Dedifferentiated amniotic fluid mesenchymal stem cell (primary cell): ENCODE data around the gene IRAK2.
"Not testable (repeated sequence)": the region's sequence is repeated elsewhere in the genome, so short reads cannot be mapped to it uniquely, and the experiment has no call there.

Source experiments
- DNase-seq: peaks from one replicate; pipeline ENCODE4 v3.0.0-alpha.2; 2016; ENCODE audit errors: extremely low spot score

Gene IRAK2, protein sequence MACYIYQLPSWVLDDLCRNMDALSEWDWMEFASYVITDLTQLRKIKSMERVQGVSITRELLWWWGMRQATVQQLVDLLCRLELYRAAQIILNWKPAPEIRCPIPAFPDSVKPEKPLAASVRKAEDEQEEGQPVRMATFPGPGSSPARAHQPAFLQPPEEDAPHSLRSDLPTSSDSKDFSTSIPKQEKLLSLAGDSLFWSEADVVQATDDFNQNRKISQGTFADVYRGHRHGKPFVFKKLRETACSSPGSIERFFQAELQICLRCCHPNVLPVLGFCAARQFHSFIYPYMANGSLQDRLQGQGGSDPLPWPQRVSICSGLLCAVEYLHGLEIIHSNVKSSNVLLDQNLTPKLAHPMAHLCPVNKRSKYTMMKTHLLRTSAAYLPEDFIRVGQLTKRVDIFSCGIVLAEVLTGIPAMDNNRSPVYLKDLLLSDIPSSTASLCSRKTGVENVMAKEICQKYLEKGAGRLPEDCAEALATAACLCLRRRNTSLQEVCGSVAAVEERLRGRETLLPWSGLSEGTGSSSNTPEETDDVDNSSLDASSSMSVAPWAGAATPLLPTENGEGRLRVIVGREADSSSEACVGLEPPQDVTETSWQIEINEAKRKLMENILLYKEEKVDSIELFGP

DNA sequence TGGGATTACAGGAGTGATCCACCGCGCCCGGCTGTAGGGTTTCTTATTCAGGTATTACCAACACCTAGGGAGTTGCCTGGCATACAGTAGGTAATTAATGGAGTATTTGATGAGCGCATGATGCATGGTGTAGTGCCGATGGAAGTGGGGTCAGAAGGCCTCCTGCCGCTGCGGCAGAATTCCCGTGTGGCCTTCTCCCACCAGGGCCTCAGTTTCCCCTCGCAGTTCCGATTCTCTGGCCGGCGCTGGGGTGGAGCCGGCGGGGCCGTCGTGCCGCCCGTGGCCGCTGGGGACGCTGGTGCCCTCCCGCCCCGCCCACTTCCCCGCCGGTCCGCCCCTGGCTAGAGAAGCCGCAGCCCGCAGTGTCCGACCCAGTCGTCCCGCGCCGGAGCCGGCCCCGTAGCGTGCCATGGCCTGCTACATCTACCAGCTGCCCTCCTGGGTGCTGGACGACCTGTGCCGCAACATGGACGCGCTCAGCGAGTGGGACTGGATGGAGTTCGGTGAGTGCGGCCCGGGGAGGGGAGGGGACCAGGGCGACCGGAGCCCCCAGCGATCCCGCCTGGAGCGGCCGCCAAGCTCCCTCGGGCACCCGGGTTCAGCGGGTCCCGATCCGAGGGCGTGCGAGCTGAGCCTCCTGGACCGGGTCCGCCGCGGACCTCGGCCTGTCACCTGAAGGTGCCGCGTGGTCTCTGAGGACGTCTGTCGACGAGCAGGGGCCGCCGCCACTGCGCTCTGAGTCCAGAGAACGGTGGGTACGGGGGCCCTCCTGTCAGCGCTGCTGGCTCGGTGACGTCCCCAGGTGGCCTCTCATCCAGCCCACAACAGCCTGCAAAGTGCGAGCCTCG, at the start of gene IRAK2:
TSS of gene IRAK2 (plus strand) at position 374 of the 848 bp plus-strand sequence. CDS start at position 410, 36 bp downstream.
- peak; percentile 45 for DNase-seq

DNA sequence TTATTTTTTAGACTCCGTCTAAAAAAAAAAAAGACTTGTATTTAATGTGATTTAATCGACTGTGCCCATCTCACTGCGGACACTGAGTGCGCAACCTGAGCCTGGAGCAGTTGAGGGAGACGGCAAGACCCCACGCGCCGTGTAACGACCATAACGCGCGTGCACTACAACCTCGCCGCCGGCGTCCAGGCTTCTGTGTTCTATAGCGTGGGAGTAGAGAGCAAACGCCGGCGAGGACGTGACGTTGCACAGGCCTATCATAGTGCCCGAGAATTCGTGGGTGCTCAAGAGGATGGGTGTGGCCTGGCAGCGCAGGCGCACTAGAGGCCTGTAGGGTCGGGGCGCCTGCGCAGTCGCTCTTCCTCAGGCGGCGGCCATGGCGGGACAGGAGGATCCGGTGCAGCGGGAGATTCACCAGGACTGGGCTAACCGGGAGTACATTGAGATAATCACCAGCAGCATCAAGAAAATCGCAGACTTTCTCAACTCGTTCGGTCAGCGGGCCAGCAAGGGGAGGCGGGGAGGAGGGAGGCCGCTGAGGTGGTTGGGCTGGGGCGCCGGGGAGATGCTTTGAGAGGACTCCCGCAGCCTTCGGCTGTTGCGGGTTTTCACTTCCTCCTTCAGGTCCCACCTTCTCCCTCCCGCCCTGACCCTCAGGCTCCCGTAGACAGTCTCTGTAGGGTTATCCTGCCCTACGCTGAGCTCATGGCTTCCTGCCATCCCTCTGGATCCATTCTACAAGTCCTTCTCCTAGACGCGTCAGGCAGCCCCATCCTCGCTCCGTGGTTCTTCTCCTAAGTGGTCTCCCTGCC, 49.2 kb upstream of the IRAK2 start, which contains the start of gene BRK1:
TSS of gene BRK1 (plus strand) at position 350 of the 812 bp plus-strand sequence. CDS start at position 377, 27 bp downstream.
- DNase-seq: peak; percentile 97

- peak; percentile 39 for DNase-seq
Observed at GRCh38 chr3:10116138-10116460, 48.6 kb upstream of the IRAK2 start.

GRCh38 chr3:10116928-10117327, 47.8 kb upstream of the IRAK2 start:
- DNase-seq: no peak

DNA sequence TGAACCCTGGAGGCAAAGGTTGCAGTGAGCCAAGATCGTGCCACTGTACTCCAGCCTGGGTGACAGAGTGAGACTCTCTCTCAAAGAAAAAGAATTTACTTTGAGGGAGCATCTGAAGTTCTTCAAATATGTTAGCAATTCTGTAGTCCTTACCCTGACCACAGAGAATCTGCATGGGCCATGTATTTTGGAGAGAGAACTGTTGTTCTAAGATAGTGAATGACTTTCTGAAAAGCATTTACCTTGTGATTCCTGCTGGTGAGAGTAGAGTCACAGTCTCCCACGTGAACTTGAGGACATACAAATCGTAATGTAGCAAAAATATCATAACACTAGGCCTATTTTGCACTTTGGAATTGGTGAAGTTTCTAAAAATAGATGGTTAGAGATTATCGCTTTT, 45.3 kb upstream of the IRAK2 start:
- DNase-seq: no peak

DNA sequence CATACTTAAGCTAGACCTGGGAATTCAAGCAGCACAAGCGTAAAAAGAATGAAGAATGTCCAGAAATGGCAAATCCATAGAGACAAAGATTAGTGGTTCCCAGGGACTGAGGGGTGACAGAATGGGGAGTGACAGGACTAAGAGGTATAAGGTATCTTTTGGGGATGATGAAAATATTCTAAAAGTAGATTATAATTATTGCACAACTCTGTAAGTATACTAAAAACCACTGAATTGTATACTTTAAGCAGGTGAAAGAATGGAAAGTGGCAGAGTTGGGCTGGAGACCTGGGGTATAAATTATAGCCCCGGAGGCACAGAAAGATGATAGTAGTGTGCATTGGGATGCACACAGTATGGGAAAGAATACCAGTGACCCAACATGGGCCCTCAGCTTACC, 43.7 kb upstream of the IRAK2 start:
- no peak for DNase-seq

GRCh38 chr3:10122724-10123123, 42.0 kb upstream of the IRAK2 start:
- no peak for DNase-seq

DNA sequence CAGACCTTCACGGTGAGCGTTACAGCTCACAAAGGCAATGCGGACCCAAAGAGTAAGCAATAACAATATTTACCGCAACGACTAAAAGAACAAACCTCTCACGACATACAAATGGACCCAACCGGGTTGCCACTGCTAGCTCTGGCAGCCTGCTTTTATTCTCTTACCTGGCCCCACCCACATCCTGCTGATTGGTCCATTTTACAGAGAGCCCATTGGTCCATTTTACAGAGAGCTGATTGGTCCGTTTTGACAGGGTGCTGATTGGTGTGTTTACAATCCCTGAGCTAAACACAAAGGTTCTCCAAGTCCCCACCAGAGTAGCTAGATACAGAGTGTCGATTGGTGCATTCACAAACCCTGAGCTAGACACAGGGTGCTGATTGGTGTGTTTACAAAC, 28.8 kb upstream of the IRAK2 start:
- DNase-seq: not testable (repeated sequence)

DNA sequence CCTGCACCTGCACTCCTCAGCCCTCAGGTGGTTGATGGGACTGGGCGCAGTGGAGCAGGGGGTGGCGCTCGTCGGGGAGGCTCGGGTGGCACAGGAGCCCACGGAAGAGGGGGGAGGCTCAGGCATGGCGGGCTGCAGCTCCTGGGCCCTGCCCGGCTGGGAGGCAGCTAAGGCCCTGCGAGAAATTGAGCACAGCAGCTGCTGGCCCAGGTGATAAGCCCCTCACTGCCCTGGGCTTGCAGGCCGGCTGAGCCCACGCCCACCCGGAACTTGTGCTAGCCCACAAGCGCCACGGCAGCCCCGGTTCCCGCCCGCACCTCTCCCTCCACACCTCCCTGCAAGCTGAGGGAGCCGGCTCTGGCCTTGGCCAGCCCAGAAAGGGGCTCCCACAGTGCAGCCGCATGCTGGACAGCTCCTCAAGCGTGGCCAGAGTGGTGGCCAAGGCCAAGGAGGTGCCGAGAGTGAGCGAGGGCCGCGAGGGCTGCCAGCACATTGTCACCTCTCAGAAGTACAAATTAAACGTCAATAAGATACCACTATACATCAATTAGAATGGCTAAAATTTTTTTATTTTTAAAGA, 28.2 kb upstream of the IRAK2 start:
- no peak for DNase-seq

GRCh38 chr3:10137178-10137577, 27.5 kb upstream of the IRAK2 start:
- DNase-seq: no peak

GRCh38 chr3:10140996-10141546, 23.6 kb upstream of the IRAK2 start:
- no peak for DNase-seq

DNA sequence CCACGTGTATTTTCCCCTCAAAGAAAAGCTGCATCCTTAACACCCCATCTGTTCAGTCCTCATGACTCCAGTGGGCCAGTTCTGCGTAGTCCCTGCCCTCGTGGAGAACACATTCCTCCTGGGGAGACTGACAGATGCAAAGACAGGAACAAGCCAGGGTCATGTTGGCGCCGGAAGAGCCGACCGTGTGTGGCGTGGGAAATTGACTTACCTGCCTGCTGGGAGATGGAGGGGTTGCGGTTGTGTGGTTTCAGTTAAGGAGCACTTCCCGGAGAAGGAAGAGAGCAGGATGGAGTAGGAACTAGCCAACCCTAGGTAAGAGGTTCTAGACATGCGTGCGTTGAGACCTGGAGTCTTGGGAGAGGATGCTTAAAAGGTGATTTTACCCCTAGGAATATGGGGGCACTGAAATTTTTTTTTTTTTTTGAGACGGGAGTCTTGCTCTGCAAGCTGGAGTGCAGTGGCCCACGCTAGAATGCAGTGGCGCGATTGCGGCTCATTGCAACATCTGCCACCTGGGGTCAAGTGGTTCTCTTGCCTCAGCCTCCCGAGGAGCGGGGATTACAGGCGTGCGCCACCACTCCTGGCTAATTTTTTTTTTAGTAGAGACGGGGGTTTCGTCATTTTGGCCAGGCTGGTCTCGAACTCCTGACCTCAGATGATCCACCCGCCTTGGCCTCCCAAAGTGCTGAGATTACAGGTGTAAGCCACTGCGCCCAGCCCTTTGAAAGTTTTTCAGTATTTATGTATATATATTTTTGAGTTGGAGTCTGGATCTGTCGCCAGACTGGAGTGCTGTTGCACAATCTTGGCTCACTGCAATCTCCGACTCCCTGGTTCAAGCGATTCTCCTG, 21.8 kb upstream of the IRAK2 start:
- DNase-seq: no peak

DNA sequence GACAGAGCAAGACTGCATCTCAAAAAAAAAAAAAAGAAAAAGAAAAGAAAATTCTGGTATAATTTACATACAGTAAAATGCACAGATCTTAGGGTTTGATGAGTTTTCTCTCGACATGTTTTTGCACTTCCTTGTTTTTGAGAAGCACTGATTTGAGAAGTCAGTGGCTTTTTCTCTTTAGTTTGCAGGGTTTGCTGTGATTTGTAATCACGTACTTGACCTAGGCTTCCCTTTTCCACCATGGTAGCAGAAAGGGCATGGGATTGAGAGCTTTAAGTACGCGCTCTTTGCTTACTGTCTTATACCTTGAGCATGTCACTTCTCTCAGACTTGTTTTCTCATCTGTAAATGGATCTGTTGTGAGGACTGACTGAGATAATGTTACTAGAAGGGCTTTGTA, 19.0 kb upstream of the IRAK2 start:
- no peak for DNase-seq

- no peak for DNase-seq
Observed at GRCh38 chr3:10149226-10149625, 15.5 kb upstream of the IRAK2 start.

- no peak for DNase-seq
Observed at GRCh38 chr3:10150987-10151386, 13.7 kb upstream of the IRAK2 start.

DNA sequence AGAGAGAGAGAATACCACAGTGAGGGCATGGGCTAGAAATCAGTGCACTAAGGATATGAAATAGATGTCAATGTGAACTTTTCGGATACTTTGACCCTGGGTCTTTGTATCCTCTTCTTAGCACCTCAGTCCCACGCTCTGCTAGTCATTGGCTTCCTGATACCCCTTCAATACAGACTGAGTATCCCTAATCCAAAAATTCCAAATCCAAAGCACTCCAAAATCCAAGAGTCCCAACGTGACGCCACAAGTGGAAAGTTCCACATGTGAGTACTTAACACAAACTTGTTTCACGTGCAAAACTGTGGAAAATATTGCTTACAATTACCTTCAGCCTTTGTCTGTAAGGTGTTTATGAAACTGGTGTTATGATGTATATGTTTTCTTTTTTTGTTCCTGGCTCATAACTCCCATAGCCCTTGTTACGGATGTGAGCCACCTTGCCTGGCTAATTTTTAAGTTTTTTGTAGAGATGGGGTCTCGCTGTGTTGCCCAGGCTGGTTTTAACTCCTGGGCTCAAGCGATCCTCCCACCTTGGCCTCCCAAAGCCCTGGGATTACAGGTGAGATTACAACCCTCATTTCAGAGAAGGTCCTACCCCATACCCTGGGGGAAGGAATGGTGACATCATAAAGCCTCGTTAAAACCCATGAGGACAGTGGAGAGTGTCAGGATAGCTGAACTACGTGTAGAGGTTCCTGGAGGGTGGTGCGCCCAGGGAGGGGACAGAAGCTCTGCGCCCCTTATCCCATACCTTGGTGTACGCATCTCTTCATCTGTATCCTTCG, 10.2 kb upstream of the IRAK2 start:
- no peak for DNase-seq

- no peak for DNase-seq
Observed at GRCh38 chr3:10155123-10155472, 9.6 kb upstream of the IRAK2 start.

GRCh38 chr3:10155658-10156057, 9.1 kb upstream of the IRAK2 start:
- no peak for DNase-seq

- DNase-seq: no peak
Observed at GRCh38 chr3:10157031-10157430, 7.7 kb upstream of the IRAK2 start.
